Skeletal muscle satellite cell (primary cell): ENCODE measurements around the gene FAM227B.
"Not testable (repeated sequence)": the region's sequence is repeated elsewhere in the genome, so short reads cannot be mapped to it uniquely, and the experiment has no call there.

ENCODE experiments used
- H3K27me3 ChIP-seq: 2 replicates; pipeline ENCODE4 v1.7.0; 2013; ENCODE audit warnings: low read length; ENCODE audit not compliant: control insufficient read depth, insufficient read depth
- H3K36me3 ChIP-seq: 2 replicates; pipeline ENCODE4 v1.7.0; 2013; ENCODE audit warnings: mild to moderate bottlenecking, control low read depth, low read length; ENCODE audit not compliant: insufficient read depth
- H3K4me1 ChIP-seq: 2 replicates; pipeline ENCODE4 v1.7.0; 2013; ENCODE audit warnings: low read length; ENCODE audit not compliant: control insufficient read depth, insufficient read depth
- H3K4me2 ChIP-seq: 2 replicates; pipeline ENCODE4 v1.7.0; 2013; ENCODE audit warnings: mild to moderate bottlenecking, low read length
- H3K4me3 ChIP-seq: 2 replicates; pipeline ENCODE4 v1.7.0; 2013; ENCODE audit warnings: low read length
- H3K9ac ChIP-seq: 2 replicates; pipeline ENCODE4 v1.7.0; 2013; ENCODE audit warnings: mild to moderate bottlenecking, low read depth, low read length, moderate library complexity
- H3K9me3 ChIP-seq: replicated peaks from 2 replicates; pipeline ENCODE4 v1.7.0; 2013; ENCODE audit warnings: mild to moderate bottlenecking, control low read depth, low read length

The FAM227B gene

GRCh38 chr15:49538520-49538919 is 82.1 kb downstream of the FAM227B start:
- Histone ChIP-seq H3K4me2 (no peak overlapping the region), H3K4me1 (no peaks in the 10 kb centered on the region), H3K9ac (no peak overlapping the region), H3K9me3 (no peaks in the 10 kb centered on the region), H3K27me3 (no peaks in the 10 kb centered on the region), H3K36me3 (no peaks in the 10 kb centered on the region), H3K4me3 (no peak overlapping the region)

- no peaks in the 10 kb centered on the region for H3K4me1 ChIP-seq
- no peak overlapping the region for H3K9ac ChIP-seq
- no peak overlapping the region for H3K4me3 ChIP-seq
- no peaks in the 10 kb centered on the region for H3K27me3 ChIP-seq
- no peaks in the 10 kb centered on the region for H3K36me3 ChIP-seq
- no peaks in the 10 kb centered on the region for H3K9me3 ChIP-seq
- no peak overlapping the region for H3K4me2 ChIP-seq
These were observed 90.5 kb downstream of the FAM227B start for GRCh38 chr15:49530092-49530491.

GRCh38 chr15:49528289-49528688 is 92.3 kb downstream of the FAM227B start:
- no peaks in the 10 kb centered on the region for H3K4me1 ChIP-seq
- H3K4me3 ChIP-seq = no peak overlapping the region
- H3K4me2 ChIP-seq = no peak overlapping the region
- H3K9ac ChIP-seq = no peak overlapping the region
- H3K9me3 ChIP-seq = no peaks in the 10 kb centered on the region
- H3K27me3 ChIP-seq = no peaks in the 10 kb centered on the region
- no peaks in the 10 kb centered on the region for H3K36me3 ChIP-seq

GRCh38 chr15:49521802-49522201 is 98.8 kb downstream of the FAM227B start:
- H3K9me3 ChIP-seq = no peaks in the 10 kb centered on the region
- H3K27me3 ChIP-seq = no peaks in the 10 kb centered on the region
- no peak overlapping the region for H3K9ac ChIP-seq
- no peak overlapping the region for H3K4me2 ChIP-seq
- H3K4me1 ChIP-seq = no peaks in the 10 kb centered on the region
- no peaks in the 10 kb centered on the region for H3K36me3 ChIP-seq
- H3K4me3 ChIP-seq = no peak overlapping the region

- H3K36me3 ChIP-seq, H3K4me3 ChIP-seq, H3K9me3 ChIP-seq, H3K4me2 ChIP-seq, H3K9ac ChIP-seq, H3K4me1 ChIP-seq, H3K27me3 ChIP-seq: not testable (repeated sequence)
These were observed 107.9 kb downstream of the FAM227B start for GRCh38 chr15:49512739-49513138.

GRCh38 chr15:49507261-49507660 is 113.4 kb downstream of the FAM227B start:
- no peaks in the 10 kb centered on the region for H3K9me3 ChIP-seq
- H3K4me3 ChIP-seq = no peak overlapping the region
- H3K9ac ChIP-seq = no peak overlapping the region
- H3K4me2 ChIP-seq = no peak overlapping the region
- no peaks in the 10 kb centered on the region for H3K27me3 ChIP-seq
- H3K36me3 ChIP-seq = no peaks in the 10 kb centered on the region
- H3K4me1 ChIP-seq = no peaks in the 10 kb centered on the region

GRCh38 chr15:49506341-49506740 is 114.3 kb downstream of the FAM227B start:
- no peaks in the 10 kb centered on the region for H3K27me3 ChIP-seq
- no peaks in the 10 kb centered on the region for H3K4me1 ChIP-seq
- no peak overlapping the region for H3K9ac ChIP-seq
- no peak overlapping the region for H3K4me3 ChIP-seq
- no peaks in the 10 kb centered on the region for H3K36me3 ChIP-seq
- H3K4me2 ChIP-seq = no peak overlapping the region
- no peaks in the 10 kb centered on the region for H3K9me3 ChIP-seq

- Histone ChIP-seq H3K36me3 (no peaks in the 10 kb centered on the region), H3K9me3 (no peaks in the 10 kb centered on the region), H3K4me2 (no peak overlapping the region), H3K27me3 (no peaks in the 10 kb centered on the region), H3K9ac (no peak overlapping the region), H3K4me1 (peaks cover 3% of the 10 kb centered on the region), H3K4me3 (no peak overlapping the region)
These were observed 119.0 kb downstream of the FAM227B start for GRCh38 chr15:49501586-49501985.

GRCh38 chr15:49495993-49496753 is 124.4 kb downstream of the FAM227B start:
- Histone ChIP-seq H3K27me3 (no peaks in the 10 kb centered on the region), H3K4me3 (no peak overlapping the region), H3K4me1 (peaks cover 21% of the 10 kb centered on the region), H3K9me3 (no peaks in the 10 kb centered on the region), H3K9ac (no peak overlapping the region), H3K36me3 (no peaks in the 10 kb centered on the region), H3K4me2 (peak overlapping the region; percentile 22)

- Histone ChIP-seq H3K9ac (no peak overlapping the region), H3K9me3 (no peaks in the 10 kb centered on the region), H3K4me1 (peaks cover 21% of the 10 kb centered on the region), H3K4me3 (no peak overlapping the region), H3K36me3 (no peaks in the 10 kb centered on the region), H3K4me2 (no peak overlapping the region), H3K27me3 (no peaks in the 10 kb centered on the region)
These were observed 125.8 kb downstream of the FAM227B start for GRCh38 chr15:49494842-49495241.

GRCh38 chr15:49492830-49493229 is 127.8 kb downstream of the FAM227B start:
- Histone ChIP-seq H3K9me3 (no peaks in the 10 kb centered on the region), H3K4me2 (no peak overlapping the region), H3K27me3 (no peaks in the 10 kb centered on the region), H3K4me1 (peaks cover 21% of the 10 kb centered on the region), H3K4me3 (no peak overlapping the region), H3K9ac (no peak overlapping the region), H3K36me3 (no peaks in the 10 kb centered on the region)

GRCh38 chr15:49492151-49492550 is 128.5 kb downstream of the FAM227B start:
- H3K9ac ChIP-seq = no peak overlapping the region
- H3K4me2 ChIP-seq = no peak overlapping the region
- H3K9me3 ChIP-seq = no peaks in the 10 kb centered on the region
- no peak overlapping the region for H3K4me3 ChIP-seq
- no peaks in the 10 kb centered on the region for H3K27me3 ChIP-seq
- no peaks in the 10 kb centered on the region for H3K36me3 ChIP-seq
- H3K4me1 ChIP-seq = peaks cover 21% of the 10 kb centered on the region
